HG02588 (cell line): ENCODE measurements around the gene RWDD4.
A peak's percentile ranks its signal among the peaks of the same experiment; 100 is the strongest.

Experiments
- ATAC-seq: cut with Tn5 transposase; IDR thresholded peaks from one replicate; pipeline ENCODE4 v1.9.1; 2021; ENCODE audit warnings: mild to moderate bottlenecking, moderate library complexity; ENCODE audit not compliant: unreplicated experiment

The RWDD4 gene

DNA sequence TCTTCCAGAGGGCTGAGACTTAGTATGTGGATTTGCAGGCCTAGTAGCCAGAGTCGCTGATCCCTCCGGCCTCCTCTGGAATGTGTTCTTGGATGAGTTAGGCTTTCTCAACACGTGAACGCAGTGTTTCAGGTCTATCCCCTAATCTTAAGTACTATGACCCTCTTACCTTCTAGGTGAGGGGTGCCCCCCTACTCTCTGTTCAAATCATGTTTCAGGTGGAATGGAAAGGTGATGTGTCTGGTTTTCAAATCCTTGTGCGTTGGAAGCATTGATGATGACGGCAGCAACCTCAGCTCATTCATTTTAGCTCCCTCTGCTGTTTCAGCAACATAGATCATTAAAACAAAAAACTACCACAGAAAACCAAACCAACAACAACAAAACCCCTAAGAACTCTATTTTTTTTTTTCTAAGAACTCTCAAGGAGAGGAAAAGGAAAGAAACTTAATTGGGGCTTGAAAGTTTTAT lies 56.4 kb downstream of the RWDD4 start:
- ATAC-seq = no peak

DNA sequence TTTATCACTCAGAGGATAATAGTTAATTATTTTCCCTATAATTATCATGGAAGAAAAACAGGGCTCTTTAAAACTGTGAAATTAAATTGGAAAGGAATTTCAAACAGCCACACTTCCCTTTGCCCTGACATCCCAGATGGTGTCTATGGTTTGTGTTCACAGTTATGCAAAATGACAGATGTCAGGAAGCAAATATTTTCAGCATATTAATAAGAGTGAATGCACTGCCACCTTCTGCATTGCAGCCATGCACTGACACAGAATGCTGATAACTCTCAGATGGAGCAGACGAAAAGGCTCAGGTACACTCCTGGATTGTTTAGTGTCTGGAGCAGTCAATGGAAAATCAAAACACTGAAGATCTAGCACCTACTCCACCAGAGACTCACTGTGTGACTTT lies 57.6 kb downstream of the RWDD4 start:
- no peak for ATAC-seq

DNA sequence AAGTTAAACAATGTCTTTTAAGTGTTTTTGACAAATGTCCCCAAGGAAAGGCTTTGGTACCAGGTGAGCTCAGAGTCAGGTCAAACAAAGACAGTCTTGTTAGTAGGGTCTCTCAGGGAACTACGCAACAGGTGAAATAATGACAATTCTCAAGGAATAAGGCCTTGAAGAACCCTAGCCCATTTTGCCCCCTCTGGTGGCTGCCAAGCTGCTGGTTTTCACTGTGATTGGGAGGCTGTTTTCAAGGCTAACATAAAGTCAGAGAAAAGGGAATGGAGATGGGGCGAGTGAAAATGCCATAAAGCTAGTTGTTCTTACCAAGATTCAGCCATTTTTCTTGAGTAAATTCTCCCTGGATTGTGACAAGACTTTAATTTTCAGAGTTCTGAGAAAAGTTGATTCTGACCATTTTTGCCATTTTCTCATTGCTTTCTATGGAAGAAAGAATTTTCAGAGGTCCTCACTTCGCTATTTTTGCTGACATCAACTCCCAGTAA lies 58.7 kb downstream of the RWDD4 start:
- no peak for ATAC-seq

DNA sequence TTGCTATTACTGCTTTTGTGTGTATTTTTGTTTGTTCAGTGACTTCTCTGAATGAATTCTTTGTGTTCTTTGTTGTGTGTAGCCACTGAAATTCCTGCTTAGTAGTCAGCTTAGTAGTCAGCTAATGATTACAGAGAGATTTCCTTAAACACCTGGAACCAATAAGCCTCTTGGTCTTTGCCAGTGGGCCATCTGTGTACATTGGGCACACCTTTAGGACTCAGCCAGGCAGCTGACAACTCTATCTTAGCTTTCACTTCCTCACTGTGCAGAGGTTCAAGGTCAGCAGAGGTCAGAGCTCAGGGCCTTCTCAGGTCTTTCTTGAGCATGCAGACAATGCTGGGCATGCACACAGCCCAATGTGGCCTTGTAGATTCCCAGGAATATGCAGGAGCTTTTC lies 59.3 kb downstream of the RWDD4 start:
- peak; percentile 74 for ATAC-seq

DNA sequence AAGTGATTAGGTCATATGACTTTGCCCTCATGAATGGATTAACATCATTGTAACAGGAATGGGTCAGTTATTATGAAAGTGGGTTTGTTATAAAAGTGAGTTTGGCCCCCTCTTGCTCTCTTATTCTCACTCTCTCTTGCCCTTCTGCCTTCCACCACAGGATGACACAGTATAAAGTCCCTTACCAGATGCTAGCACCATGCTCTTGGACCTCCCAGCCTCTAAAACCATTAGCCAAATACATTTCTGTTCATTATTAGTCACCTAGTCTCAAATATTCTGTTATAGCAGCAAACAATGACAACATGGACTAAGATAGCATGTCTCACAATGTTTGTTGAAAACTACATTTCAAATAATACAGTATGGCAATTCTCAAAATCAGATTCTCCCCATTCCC lies 59.7 kb downstream of the RWDD4 start:
- ATAC-seq = no peak

DNA sequence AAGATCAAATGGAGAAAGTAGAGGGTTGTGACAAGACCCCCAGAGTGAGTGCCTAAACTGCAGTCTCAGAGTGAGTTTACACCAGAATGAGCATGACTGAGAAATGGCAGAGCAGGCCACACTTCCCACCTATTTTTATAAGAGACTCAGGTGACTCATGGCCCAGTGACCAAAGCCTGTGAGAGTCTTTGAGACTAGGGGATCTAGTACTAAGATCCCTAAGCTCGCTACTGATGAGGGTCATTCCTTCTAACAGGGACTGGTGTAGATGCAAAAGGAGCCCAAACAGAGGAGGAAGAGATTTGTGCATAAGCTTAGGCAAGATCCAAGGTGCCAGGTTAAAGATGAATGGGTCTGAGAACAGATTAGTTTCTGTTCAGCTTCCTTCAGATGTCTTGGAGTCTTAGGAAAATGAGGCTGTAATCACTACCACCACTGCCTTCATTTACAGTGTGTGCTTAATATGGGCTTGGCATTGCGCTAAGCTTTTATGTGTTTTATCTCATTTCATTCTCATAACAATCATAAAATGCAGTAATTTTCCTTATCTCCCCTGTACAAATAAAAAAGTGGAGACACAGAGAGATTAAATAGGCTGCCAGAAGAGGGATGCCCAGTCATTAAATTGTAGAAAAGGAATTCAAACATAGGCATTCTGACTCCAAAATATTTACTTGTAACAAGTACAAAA lies 62.8 kb downstream of the RWDD4 start:
- ATAC-seq = no peak

DNA sequence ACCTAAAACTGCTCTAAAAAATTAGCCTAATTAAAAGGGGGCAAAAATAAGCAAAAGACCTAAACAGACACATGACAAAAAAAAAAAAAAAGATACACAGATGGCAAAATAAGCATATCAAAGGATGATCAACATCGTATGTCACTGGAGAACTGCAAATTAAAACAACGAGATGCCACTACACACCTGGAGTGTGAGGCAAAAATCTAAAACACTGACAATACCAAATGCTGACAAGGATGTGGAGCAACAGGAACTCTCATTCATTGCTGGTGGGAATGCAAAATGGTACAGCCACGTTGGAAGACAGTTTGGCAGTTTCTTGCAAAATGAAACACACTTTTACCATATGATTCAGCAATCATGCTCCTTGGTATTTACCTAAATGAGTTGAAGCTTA lies 64.2 kb downstream of the RWDD4 start:
- ATAC-seq = no peak

DNA sequence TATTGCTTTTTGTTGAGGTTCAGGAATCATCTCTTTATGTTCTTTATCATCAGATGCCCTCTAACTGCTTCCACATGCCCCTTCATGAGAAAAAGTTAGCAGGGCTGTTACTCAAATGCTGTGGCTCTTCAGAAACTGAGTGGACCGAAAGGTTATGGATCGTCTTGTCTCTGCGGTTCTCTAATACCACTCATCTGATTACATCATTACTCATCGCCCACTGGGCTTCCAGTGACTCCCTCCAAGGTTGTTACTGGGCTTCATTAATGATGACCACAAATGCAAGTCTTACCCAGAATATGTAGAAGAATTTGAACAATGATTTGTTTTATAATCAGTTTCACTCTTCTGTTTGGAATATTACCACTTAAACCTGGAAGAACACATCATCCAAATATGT lies 67.7 kb downstream of the RWDD4 start:
- no peak for ATAC-seq
